ENCODE results near the gene SPNS3. TPM values are rescaled to one million over a fixed set of nuclear protein-coding genes. Genes with fewer than 3 reads are reported as not detected.

The SPNS3 gene, protein sequence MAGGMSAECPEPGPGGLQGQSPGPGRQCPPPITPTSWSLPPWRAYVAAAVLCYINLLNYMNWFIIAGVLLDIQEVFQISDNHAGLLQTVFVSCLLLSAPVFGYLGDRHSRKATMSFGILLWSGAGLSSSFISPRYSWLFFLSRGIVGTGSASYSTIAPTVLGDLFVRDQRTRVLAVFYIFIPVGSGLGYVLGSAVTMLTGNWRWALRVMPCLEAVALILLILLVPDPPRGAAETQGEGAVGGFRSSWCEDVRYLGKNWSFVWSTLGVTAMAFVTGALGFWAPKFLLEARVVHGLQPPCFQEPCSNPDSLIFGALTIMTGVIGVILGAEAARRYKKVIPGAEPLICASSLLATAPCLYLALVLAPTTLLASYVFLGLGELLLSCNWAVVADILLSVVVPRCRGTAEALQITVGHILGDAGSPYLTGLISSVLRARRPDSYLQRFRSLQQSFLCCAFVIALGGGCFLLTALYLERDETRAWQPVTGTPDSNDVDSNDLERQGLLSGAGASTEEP
- total RNA-seq = 1.0 TPM
- long read RNA-seq = 0 reads

DNA sequence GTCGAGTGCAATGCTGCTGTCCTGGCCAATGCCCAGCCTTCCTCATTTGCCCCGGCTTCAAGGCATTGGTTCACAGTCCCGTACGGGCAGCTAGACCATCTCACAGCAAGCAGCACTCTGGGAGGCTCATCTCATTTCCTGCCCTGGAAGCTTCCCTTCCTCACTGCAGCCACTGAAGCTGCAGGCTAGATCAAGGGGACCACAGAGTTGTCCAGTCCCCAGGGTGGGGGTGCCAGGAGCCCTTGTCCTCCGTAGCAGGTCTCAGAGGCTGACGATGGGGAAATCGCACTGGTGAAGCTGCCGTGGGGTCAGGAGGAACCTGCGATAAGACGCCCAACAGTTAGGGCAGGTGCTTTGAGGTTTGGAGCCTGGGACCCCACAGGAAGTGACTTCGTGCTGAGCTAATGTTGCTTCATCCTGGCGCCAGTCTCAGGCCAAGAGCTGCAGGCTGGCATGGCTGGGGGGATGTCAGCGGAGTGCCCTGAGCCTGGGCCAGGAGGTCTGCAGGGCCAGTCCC is at the start of gene SPNS3:
TSS of gene SPNS3 (plus strand) at position 426 of the 517 bp plus-strand sequence. CDS start at position 454, 28 bp downstream.
- DNase-seq (no peak), ATAC-seq (no peak)
- intact Hi-C loops (cut with micrococcal nuclease) = no loop called here

- intact Hi-C loops (cut with micrococcal nuclease) = no loop called here
- DNase-seq = no peak
- ATAC-seq = no peak
Observed at GRCh38 chr17:4386406-4386805, 47.3 kb upstream of the SPNS3 start.

GRCh38 chr17:4387137-4387536 is 46.6 kb upstream of the SPNS3 start:
- ATAC-seq (no peak), DNase-seq (no peak)
- intact Hi-C loops (cut with micrococcal nuclease) = no loop called here

DNA sequence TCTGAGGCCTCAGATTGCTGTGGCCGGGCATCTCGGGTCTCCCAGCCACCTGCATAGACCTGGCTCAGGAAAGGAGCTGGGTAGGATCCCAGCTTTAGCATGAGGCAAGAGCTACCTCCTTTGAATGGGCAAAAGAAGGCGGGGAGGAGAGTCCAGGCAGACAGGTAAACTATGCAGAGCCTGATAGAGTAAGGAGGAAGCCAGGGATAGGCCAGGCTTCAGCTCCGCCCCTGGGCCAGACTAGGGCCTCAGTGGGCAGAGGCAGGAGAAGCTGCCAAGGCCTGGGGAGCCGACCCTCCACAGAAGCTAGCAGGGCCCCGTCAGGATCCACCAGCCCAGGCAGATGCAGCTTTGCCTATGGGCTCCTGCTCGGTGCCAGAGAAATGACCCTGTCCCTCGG is 44.7 kb upstream of the SPNS3 start:
- ATAC-seq (no peak), DNase-seq (no peak)
- intact Hi-C loops (cut with micrococcal nuclease) = no loop called here

DNA sequence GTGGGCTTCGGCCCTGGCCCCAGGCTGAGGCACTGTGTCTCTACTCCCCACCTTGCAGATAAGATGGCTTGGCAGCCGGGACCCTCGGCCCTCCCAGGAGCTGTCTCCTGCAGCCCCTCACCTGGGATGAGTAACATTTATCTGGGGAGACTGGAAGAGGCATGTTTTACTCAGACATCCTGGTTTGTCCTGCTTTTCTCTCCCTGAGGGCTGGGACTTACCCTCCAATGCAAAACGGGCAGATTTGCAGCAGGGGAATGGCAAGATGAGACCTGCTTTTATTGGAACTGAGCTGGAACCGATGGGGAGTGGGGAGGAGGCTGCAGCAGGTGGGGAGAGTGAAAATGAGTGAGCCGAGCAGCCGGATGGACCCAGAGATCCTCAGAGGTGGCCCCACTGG is 39.9 kb upstream of the SPNS3 start:
- intact Hi-C loops (cut with micrococcal nuclease) = no loop called here
- DNase-seq (no peak), ATAC-seq (no peak)

DNA sequence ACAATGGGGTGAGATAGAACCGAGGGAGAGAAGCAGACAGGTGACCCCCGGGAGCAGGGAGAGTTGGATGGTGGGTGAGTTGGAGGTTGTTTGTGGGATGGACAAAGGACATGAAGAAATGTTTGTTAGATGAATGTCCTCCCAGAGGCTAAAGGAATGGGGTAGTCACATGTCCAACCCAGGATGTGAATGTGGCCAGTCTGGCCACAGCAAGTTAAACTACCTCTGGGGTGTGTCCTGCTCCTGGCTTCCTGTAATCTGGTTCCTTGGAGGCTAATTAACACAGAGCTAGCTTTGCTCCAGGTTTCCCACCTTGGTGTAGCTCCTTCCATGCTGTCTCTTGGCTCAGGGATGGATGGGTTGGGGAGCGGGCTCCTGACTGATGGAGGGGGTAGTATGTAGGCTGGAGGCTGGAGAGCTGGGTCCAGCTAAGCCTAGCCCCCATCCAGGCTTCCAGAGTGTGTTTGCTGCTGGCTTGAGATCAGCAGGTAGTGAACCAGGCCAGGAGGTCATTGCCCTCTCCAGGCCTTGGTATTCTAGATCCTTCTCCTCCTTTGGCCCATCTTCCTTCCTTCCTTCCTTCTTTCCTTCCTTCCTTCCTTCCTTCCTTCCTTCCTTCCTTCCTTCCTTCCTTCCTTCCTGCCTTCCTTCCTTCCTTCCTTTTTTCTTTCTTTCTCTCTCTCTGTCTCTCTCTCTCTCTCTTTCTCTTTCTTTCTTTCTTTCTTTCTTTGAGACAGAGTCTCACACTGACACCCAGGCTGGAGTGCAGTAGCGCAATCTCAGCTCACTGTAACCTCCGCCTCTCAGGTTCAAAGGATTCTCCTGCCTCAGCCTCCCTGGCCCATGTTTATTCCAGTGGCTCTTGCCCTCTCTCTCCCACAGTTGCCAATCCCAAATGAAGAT is 39.3 kb upstream of the SPNS3 start:
- ATAC-seq (no peak), DNase-seq (no peak)
- intact Hi-C loops (cut with micrococcal nuclease) = no loop called here

GRCh38 chr17:4395111-4395478 is 38.6 kb upstream of the SPNS3 start:
- intact Hi-C loops (cut with micrococcal nuclease) = no loop called here

GRCh38 chr17:4397840-4398239 is 35.9 kb upstream of the SPNS3 start:
- ATAC-seq (no peak), DNase-seq (no peak)
- intact Hi-C loops (cut with micrococcal nuclease) = no loop called here

More at GRCh38 chr17:4395111-4395478, 38.6 kb upstream of the SPNS3 start:
- no peak for DNase-seq
- no peak for ATAC-seq

DNA sequence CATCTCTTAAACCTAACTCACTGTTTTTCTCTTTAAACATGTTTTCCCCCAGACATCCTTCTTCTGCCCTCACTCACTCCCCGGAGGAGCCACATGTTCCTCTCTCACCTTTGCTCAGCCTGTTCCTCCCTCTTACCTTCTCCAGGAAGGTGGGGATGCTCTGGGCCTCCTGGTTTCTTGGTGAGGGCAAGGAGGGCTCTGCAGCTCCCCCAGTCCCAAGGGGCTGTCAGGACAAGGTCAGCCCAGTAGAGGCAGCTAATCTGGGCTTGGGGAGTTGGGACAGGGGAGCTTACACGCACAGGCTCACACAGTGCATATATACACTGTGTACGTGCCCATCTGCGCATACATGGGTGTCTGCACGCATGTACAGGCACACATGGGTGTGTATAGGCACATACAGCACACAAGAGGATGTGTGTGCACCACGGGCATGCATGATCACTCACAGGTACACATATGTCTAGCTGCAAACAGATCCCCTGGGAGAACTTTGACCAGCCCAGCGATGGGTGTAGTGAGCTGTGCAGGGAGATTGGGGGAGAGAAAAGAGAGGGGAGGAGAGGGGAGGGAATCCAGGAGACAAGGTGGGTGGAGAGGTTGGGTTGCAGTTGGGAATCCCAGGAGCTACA is 28.6 kb upstream of the SPNS3 start:
- DNase-seq = no peak
- intact Hi-C loops (cut with micrococcal nuclease) = no loop called here
- ATAC-seq = no peak

DNA sequence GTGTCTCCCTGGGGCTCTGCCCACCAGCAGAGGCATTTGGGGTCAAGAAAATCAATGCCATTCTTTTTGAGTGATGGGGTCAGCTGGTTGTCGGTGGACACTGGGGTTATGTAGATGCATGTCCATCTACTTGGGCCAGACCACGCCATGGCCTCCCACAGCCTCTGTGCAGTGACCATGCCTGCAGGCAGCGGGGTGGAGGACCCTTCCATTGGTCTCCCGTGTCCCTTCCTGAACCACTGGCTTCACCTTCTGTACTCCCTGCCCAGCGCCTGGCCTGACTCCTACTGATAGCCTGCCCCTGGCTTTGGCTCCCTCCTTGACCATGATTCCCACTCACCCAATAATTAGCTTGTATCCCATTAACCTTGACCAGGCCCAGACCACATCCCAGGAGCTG is 28.0 kb upstream of the SPNS3 start:
- DNase-seq (no peak), ATAC-seq (no peak)
- intact Hi-C loops (cut with micrococcal nuclease) = no loop called here

DNA sequence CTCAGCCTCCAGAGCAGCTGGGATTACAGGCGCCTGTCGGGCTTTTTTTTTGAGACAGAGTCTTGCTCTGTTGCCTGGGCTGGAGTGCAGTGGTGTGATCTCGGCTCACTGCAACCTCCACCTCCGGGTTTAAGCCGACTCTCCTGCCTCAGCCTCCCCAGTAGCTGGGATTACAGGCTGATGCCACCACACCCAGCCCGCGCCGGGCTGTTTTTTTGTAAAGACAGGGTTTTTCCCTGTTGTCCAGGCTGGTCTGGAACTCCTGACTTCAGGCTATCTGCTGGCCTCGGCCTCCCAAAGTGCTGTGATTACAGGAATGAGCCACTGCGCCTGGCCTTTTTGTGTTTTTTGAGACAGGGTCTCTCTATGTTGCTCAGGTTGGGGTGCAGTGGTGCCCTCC is 27.4 kb upstream of the SPNS3 start:
- no peak for ATAC-seq

GRCh38 chr17:4407216-4407615 is 26.5 kb upstream of the SPNS3 start:
- intact Hi-C loops (cut with micrococcal nuclease) = no loop called here
- no peak for ATAC-seq
- DNase-seq = no peak

More for the DNA sequence above, 27.4 kb upstream of the SPNS3 start:
- intact Hi-C loops (cut with micrococcal nuclease) = no loop called here
- no peak for DNase-seq

DNA sequence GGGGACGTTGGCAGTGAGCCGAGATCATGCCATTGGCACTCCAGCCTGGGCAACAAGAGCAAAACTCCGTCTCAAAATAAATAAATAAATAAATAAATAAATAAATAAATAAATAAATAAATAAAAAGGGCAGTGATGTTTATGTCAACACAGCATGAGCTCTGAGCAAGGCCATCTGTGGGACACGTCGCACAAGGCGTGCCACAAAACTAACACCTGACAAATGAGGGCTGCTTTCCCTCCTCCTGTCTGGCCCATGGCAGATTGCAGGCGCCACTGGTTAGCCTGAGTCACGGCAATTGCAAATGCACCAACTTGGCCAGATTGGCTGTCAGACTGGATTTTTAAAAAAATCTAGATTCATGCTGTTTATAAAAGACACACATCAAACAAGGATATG is 25.9 kb upstream of the SPNS3 start:
- DNase-seq (no peak), ATAC-seq (no peak)
- intact Hi-C loops (cut with micrococcal nuclease) = no loop called here

- ATAC-seq = no peak
- intact Hi-C loops (cut with micrococcal nuclease) = loop anchor here (5.0 kb wide), 1 partner anchor 207 kb away; no protein-coding TSS in a partner anchor
- no peak for DNase-seq
Observed at GRCh38 chr17:4409659-4410058, 24.1 kb upstream of the SPNS3 start.

- no peak for ATAC-seq
- intact Hi-C loops (cut with micrococcal nuclease) = loop anchor here (5.0 kb wide), 1 partner anchor 209 kb away; no protein-coding TSS in a partner anchor
Observed at GRCh38 chr17:4411201-4411600, 22.5 kb upstream of the SPNS3 start.

GRCh38 chr17:4412933-4413831 is 20.6 kb upstream of the SPNS3 start:
- ATAC-seq (peak; percentile 97), DNase-seq (peak; percentile 96)
- intact Hi-C loops (cut with micrococcal nuclease) = loop anchor here (5.0 kb wide), 1 partner anchor 211 kb away; no protein-coding TSS in a partner anchor

More at GRCh38 chr17:4411201-4411600, 22.5 kb upstream of the SPNS3 start:
- no peak for DNase-seq

DNA sequence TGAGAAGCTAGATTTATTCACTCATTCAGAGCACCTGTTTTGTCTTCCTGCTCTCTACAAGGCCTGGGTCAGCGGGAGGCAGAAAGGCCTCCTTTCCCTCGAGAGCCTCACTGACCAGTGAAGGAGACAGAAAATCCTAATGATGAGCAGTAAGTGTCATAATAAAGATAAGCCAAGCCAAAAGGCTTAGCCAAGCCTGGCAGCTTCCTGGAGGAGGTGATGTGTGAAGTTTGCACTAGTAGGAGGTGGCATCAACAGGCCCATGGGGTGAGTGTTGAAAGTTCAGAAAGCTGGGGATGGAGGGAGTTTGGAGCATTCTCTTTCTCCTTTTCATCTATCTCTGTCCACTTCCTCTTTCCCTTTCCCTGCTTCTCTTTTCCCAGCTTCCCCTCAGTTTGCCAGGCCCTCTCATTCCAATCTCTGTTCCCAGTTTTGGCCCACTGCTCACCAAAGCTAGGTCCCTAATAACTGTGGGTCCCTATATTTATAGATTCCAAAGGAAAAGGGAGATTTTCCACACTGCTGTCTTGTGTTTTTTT is 16.5 kb upstream of the SPNS3 start:
- intact Hi-C loops (cut with micrococcal nuclease) = no loop called here
- no peak for DNase-seq
- ATAC-seq = no peak

GRCh38 chr17:4420692-4421131 is 13.0 kb upstream of the SPNS3 start:
- ATAC-seq = peak; percentile 89
- DNase-seq = no peak
- intact Hi-C loops (cut with micrococcal nuclease) = loop anchor here (5.0 kb wide), 1 partner anchor 207 kb away; no protein-coding TSS in a partner anchor
